T-helper 1 cell (primary cell): ENCODE results near the gene CD38.

Experiments
- DNase-seq, 5 donors: peaks; one replicate each; pipeline ENCODE4 v3.0.0-alpha.2; 2012 to 2020

Gene CD38

DNA sequence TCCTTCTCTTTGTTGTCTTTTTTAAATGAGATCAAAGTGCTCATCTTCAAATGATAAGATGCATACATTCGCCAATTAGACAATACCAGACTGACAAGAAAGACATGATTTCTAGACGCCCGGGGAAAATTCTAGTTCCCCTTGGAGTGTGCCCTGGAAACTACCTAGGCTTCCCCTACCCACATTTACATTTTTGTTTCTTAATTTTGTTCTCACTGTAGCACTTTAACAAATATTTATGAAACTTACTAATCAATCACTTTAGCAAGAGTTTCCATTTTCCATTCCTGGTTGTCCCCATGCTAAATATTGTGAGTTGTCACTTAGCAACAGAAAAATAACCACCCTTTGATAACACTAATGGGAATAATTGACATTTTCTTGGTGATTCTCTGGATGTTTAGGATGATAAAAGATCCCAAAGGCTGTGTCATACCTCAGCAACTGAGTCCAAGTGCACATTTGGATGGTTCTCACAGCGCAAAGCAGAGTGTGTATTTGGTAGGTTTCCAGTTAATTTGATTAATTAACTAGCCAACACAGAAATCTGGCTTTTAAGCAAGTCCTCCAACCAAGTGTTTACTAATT, 90.8 kb downstream of the CD38 start:
- no peak for DNase-seq

DNA sequence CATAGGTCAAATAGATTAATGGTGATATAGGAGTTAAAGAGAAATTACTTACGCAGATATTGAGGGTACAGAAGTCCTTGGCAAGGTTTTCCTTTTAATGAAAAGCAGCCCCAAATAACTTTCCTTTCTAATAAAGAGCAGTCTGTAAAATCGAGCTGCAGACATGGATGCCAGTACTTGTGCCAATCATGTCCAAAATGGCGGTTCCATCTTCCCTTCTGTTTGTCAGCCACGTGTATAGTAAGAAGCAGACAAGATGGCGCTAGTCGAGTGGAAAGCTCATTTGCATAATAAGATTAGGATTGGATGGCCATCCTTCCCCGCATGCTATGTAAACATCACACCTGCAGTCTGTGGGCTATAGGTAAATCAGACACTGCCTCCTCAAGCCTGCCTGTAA, 92.0 kb downstream of the CD38 start:
- no peak for DNase-seq

DNA sequence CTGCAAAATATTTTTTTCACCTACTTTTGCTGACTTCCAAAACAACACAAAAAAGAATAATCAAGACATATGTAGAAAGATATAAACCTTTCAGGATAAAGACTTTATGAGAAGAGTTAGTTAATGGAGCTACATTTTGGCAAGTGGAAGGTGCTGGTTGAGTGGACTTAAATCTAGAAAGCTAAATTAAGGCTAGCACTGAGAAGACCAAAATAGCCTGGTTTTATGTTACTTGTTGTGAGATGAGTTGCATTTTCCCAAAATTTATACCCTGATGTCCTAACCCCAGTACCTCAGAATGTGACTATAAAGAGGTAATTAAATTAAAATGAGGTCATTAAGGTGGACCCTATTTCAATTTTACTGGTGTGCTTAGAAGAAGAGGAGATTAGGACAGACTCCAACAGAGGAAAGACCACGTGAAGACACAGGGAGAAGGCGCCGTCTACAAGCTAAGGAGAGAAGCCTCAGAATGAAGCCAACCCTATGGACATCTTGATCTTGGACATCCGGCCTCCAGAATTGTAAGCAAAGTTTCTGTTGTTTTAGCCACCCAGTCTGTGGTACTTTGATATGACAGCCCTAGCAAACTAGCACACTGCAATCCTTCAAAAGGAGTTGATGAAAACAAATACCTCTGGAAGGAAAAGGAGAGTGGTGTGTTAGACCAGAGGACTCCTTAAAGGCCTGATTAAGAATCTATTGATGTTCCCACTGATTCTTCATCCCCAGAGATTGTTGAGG, 93.0 kb downstream of the CD38 start:
- DNase-seq: no peak

DNA sequence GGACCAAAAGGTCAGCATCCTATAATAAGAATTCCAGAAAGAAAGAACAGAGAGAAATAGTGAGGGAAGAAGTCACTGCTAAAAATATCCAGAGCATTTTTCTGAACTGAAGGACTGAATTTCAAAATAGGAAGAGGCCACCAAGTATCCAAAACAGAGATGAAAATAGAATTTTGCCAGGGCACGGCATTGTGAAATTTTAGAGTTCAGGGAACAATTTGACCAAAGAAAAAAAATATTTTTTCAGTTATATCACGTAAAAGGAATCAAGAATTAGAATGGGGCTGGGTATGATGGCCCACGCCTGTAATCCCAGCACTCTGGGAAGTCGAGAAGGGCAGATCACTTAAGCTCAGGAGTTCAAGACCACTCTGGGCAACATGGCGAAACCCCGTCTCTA, 95.0 kb downstream of the CD38 start:
- DNase-seq: no peak

DNA sequence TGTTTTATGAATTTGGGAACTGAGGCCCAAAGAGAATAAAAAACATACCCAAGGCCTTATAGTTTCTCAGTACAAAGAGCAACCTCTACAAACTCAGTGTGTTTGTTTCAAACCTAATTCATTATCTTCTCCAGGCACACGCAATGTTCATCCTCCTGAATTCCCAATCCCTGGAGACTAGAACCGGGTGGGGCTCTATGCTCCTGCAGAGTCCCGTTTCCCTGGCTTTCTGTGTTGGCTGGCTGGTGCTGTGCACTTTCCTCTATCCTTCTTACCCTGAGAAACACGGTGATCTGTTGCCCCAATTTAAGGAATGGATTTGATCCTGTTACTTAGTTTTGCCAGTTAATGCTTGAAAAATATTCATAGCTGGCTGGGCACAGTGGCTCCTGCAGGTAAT, 96.5 kb downstream of the CD38 start:
- no peak for DNase-seq

DNA sequence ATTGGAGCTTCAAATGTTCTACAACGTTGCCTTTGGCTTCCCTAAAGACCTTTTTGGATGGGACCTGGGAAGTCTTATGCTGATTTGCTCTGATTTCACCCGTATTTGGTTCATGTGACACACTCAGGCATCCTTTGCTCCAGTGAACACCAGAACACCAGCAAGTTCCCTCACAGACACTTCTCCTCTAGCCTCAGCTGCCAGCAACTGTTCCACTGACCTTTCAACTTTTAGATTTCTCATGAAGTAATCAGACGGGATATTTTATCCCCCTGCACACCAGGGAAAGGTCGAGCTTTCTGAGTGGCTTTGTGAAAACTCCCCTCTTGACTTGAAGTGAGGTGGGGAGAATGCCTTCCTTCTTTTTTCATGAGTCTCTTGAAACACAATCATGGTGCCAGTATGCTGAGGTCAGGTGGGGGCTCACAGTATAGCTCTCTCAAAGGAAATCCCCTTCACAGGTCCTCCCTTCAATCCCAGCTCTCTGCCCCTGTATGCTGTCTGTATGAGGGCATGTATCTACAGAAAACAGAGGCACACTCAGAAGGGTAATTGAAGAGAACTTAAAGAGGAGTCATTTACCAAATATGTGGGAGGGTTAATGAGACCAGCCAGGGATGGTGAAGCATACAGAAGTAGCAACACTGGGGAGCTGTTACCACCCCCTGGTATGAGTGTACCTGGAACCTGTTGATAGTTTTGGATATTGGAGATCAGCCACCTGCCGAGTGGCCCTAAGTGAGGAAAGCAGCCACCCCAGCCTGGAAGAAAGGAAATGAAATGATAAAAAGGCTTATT, 97.7 kb downstream of the CD38 start:
- DNase-seq: no peak

DNA sequence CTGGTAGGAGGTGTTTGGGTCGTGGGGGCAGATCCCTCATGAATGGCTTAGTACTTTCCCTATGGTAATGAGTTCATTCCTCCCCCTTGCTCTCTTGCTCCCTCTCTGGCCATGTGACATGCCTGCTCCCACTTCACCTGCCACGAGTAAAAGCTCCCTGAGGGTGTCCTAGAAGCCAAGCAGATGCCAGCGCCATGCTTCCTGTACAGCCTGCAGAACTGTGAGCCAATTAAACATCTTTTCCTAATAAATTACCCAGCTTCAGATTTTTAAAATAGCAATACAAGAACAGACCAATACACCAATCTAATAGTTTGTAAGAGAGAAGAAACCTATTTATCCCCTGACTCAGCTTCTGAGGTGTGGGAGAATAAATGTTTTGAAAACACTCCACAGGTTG, 99.9 kb downstream of the CD38 start:
- no peak for DNase-seq

DNA sequence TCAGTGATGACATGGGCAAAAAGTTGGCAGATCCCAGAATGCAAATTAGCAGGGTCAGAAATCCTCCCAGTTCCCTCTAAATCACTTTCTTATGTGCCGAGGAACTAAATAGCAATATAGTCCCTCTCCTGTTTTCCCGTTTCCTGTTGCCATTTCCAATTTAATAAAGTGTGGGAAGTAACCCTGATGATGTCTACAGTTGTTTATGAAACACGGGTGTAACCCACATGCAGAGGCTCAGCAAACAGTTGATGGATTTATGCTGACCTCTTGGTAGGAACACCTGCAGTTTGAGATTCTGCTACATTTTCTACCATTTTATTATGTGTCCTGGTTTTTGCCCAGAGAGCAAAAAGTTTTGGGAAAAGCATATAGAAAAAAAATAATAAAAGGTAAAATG, 103.7 kb downstream of the CD38 start:
- DNase-seq: no peak

DNA sequence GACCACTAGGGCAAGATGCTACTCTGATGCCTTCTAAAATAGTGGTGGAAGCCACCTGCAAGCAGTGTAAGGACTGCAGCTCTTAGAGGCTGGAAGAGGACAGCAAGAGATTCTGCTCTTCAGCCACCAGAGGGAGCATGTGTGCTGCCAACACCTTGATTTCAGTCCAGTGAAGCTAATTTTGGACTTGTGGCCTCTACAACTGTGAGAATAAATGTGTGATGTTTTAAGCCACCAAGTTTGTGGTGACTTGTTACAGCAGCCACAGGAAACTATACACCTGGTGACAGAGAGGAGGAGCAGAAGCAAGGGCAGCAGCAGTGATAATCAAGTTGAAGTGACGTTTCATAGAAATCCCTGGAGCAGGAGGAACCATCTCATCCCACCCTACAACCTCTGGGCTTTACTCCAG, 104.6 kb downstream of the CD38 start:
- DNase-seq: peak in 3 of 5 donors; percentile 12 to 60 (median 25)

DNA sequence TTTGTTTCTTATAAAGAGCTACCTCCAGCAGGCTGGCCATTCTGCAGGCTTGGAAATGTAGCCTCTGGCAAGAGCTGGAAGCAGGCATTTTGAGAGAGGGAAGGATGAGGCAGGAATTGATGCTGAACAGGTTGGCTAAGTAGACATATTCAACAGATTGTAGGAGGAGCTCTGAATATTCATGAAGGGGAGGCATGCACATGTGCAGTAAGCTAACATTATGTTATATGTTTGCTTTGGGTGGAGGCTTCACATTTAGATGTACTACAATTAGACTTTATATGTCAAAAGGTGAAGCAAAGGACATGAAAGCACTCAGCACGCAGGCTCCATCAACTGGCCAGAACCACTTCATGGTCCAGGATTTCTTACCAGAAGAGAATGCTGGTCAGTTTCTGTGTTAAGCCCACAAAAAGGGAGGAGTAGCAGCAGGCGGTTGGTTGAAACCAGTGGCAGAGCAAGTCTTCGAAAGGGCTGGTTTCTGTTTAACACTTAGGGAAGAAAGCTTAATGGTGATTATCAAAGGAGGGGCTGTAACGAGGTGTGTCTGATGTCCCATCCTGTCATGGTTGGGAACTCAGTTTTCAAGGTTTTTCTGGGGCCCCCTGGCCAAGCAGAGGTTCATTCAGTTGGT, 105.6 kb downstream of the CD38 start:
- no peak for DNase-seq

DNA sequence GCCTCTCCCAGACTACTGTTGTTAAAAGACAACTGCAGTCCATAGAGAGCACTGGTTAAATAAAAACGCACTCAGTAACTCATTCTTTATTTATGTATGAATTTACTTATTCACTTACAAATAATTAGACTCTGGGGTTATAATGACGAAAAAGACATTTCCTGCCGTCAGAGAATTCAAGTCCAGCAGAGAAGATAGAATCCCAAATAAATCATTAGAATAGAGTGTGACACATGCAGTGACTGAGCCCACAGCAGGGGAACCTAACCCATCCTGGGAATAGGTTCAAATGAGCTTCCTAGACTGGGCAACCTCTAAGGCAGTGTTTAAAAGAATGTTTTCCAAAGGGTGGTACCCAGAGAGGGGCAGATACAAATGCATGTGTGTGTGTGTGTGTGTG, 106.5 kb downstream of the CD38 start:
- DNase-seq: no peak

DNA sequence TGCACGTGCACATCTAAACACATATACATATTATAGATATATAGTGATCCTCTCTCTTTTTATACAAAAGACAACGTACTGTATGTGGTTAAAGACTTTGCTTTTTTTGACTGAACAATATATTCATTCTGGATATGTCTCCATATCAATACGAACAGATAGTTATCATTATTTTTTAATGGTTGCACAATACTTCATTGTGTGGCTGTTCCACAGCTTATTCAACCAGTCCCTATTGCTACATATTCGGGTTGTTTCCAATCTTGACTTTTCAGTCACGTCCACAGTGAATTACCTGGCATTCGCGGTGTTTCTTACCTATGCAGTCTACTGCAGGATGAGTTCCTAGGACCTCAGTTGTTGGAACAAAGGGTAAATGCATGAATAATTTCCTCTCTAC, 107.3 kb downstream of the CD38 start:
- no peak for DNase-seq

DNA sequence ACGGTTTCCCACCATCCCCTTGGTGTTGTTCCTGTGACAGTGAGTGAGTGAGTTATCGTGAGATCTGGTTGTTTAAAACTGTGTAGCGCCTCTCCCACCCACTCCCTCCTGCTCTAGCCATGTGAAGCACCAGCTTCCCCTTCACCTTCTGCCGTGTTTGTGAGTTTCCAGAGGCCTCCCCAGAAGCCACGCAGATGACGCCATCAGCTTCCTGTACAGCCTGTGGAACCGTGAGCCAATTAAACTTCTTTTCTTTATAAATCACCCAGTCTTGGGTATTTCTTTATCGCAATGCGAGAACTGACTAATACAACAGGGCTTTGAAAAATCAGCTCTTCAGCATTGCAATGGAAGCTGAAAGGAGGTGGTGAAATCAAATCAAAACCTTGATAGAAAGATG, 110.4 kb downstream of the CD38 start:
- no peak for DNase-seq

DNA sequence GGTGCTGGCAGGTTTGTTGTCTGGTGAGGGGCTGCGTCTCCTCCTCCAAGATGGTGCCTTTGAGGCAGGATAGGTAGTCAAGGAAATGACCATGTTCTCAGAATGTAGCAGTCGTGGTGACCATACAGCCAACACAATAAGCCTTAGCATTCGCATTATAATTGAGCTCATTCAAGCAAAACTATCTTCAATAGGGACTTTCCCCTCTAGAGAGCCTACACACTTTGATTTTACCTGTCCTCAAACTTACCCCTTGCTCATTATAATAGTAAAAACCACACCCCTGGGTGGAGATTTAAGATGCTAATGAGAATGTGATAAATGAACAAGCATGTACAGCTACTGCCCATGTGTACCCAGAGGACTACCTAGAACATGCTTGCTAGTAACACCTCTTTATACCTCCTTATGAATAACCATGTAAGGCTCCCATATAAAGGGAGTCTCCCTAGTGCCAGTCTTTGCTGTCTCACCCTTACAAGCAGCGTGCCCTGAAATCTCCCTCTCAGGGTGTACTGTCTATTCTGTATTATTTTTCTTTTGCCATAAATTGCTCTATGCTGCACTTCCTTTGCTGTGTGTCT, 112.2 kb downstream of the CD38 start:
- no peak for DNase-seq

DNA sequence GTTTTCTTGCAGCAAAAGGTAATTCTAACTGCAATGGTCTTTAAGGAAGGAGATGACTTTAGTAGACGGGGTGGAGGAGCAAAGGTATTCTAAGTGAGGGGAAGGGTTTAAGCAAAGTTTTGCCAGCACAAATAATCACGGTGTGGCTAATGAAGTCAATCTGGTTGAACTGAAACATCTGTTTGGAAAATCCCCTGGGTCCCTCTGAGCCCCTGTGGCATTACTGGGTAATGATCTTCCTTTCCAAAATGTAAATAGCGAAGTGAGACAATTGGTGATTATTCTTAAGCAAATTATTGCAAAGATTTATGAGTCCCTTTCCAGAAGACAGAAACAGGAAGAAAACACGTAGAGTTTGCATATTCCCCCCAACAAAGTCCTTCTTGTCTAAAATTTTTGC, 113.2 kb downstream of the CD38 start:
- no peak for DNase-seq

DNA sequence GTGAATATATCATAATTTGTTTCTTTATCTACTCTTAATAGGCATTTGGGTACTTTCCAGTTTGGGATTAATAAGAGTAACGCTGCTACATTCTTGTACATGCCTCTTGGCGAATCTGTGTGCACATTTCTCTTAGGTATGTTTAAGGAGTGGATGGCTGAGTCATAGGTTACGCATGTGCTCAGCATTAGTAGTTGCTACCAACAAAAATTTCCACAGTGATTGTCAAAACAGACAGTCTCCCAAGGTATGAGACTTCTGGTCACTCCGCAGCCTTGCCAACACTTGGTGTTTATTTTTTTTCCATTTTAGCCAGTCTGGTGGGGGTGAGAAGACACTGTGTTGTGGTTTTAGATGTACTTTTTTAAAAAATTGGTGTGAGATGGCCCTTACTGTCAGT, 115.8 kb downstream of the CD38 start:
- DNase-seq: no peak

DNA sequence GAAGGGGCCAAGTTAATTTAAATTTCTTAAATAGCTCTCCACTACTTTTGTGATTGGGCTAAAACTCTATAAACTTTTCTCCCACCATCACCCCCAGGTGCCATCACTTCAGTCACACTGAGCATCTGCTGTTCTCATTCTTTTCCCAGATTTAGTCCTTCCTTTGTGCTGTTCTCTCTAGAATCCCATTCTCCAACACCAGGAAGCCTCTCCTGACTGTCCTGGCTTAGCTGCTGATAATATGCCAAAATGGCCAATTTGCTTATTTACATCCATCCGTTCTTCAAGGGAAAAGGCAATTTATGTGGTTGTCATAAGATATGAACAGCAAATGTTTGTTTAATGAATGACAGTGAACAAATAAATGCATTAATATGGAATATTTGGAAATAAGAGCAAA, 116.3 kb downstream of the CD38 start:
- no peak for DNase-seq

DNA sequence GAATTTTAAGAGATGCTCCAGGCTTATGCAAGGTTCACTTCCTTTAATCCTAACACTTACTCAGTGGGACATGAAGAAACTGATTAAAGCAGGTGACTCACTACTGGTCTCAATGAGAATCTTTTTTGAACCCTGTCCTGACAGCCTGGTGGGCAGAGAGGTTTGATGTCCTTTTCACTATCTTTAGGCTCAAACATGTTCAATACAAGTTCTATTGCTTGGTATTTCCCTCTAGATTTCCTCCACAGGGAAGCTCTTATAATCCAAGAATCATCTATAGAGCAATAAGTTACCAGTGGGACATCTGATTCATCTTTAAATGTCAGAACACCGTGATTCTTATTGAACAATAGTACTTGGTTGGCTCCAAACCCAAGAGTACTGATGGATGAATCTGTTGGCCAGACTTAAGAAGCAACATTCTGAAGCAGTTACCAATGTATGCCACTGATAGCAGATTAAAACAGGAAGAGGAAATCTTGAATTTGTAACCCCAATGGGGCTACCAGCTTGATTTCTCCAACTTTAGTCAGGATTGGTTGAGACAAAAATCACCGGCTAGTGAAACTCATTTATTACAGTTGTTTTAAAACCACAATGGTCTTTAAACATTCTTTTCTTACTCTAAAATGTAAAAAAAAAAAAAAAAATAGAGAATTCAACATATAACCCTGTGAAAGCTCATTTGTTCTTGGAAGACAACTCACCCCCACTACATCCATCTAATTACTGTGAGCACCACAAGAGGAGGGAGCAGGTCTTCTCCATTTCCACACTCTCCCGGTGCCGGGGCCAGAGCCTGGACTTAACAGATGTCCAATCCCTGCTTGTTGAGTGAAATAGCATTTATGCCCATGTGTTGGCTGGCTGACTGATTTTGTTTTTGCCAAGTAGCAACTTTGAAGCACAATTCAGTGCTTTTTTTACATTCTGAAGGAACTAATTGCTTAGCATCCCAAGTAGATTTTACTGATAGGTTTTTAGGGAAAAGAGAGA, 117.1 kb downstream of the CD38 start:
- no peak for DNase-seq

DNA sequence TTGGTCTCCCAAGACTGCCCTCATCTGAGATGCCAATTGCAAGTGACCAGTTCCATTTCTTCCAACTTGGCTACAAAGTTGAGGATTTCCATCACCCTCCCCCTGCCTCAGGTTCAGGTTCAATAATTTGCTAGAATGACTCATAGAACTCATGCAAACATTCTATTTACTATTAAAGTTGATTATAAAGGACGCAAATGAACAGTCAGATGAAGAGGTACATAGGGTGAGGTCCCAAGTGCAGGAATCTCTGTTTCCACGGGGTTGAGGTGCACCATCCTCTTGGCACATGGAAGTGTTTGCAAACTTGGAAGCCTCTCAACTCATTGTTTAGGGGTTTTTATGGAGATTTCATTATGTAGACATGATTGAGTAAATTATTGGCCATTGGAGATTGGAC, 119.4 kb downstream of the CD38 start:
- no peak for DNase-seq

DNA sequence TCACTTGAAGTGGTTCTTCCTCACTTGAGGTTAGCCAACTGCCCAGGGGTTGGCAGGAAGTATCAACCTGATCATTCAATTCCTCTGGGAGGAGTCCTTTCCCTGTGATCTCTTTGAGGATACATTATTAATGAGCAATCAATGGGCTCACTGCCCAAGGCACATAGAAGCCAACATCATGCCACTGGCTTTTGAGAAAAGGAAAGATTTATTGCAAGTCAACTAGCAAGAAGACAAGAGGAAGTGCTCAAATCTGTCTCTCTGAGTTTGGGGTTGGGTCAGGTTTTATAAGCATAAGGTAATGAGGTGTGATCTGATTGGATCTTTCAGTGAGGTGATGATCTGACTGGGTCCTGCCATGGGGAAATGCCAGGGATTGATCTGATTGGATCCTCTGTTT, 120.8 kb downstream of the CD38 start:
- no peak for DNase-seq

DNA sequence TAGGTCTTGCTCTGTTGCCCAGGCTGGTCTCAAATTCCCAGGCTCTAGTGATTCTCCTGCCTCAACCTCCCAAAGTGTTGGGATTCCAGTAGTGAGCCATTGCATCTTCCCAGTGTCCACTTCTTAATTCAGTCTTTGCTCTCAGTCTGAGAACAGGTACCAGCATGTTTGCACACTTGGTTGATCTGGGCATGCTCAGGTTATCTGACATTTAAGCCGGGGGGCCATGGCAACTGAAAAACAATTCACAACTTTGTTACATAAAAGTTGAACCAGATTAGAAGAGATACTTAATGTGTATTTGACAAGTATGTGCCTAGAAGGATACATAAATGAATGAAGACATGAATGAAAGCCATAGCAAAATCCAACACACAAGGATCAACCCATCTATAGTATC, 121.4 kb downstream of the CD38 start:
- DNase-seq: no peak

DNA sequence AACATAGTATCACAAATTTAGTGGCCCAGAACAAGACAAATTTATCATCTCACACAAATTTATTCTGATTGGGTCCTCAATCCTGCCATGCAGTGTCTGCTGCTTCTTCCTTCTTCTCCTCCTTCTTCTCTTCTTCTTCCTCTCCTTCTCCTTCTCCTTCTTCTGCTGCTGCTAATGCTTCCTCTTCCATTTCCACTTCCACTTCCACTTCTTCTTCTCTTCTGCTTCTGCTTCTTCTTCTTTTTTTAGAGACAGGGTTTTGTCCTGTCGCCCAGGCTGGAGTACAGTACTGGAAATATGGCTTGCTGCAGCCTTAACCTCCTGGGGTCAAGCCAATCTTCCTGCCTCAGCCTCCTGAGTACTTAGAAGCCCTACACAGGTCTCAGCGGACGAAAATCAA, 122.9 kb downstream of the CD38 start:
- no peak for DNase-seq
